Skeletal muscle satellite cell (primary cell): Measurements from ENCODE around the gene ERLIN1.

Experiments used
- H3K27me3 ChIP-seq: 2 replicates; pipeline ENCODE4 v1.7.0; 2013; ENCODE audit warnings: low read length; ENCODE audit not compliant: control insufficient read depth, insufficient read depth
- H3K36me3 ChIP-seq: 2 replicates; pipeline ENCODE4 v1.7.0; 2013; ENCODE audit warnings: mild to moderate bottlenecking, control low read depth, low read length; ENCODE audit not compliant: insufficient read depth
- H3K4me1 ChIP-seq: 2 replicates; pipeline ENCODE4 v1.7.0; 2013; ENCODE audit warnings: low read length; ENCODE audit not compliant: control insufficient read depth, insufficient read depth
- H3K4me2 ChIP-seq: 2 replicates; pipeline ENCODE4 v1.7.0; 2013; ENCODE audit warnings: mild to moderate bottlenecking, low read length
- H3K4me3 ChIP-seq: 2 replicates; pipeline ENCODE4 v1.7.0; 2013; ENCODE audit warnings: low read length
- H3K9ac ChIP-seq: 2 replicates; pipeline ENCODE4 v1.7.0; 2013; ENCODE audit warnings: mild to moderate bottlenecking, low read depth, low read length, moderate library complexity
- H3K9me3 ChIP-seq: replicated peaks from 2 replicates; pipeline ENCODE4 v1.7.0; 2013; ENCODE audit warnings: mild to moderate bottlenecking, control low read depth, low read length

Gene ERLIN1

DNA sequence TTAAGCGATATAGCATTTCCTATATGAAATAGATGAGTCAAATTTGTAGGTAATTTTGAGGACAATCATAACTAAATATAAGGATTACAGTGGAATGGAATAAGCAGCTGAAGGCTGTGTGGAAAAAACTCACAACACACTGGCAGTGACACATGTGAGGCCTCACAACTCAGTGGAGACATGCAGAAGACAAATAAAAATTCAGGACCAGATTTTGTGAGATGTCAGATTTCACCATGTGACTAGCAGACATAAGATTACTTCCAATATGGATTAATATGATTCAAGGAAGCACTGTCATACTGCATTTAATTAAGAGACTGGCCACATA lies 17.6 kb downstream of the ERLIN1 start:
- Histone ChIP-seq H3K4me1 (peaks cover 6% of the 10 kb centered on the region), H3K4me3 (no peak overlapping the region), H3K36me3 (peaks cover 38% of the 10 kb centered on the region), H3K9ac (no peak overlapping the region), H3K9me3 (no peaks in the 10 kb centered on the region), H3K27me3 (no peaks in the 10 kb centered on the region), H3K4me2 (no peak overlapping the region)

DNA sequence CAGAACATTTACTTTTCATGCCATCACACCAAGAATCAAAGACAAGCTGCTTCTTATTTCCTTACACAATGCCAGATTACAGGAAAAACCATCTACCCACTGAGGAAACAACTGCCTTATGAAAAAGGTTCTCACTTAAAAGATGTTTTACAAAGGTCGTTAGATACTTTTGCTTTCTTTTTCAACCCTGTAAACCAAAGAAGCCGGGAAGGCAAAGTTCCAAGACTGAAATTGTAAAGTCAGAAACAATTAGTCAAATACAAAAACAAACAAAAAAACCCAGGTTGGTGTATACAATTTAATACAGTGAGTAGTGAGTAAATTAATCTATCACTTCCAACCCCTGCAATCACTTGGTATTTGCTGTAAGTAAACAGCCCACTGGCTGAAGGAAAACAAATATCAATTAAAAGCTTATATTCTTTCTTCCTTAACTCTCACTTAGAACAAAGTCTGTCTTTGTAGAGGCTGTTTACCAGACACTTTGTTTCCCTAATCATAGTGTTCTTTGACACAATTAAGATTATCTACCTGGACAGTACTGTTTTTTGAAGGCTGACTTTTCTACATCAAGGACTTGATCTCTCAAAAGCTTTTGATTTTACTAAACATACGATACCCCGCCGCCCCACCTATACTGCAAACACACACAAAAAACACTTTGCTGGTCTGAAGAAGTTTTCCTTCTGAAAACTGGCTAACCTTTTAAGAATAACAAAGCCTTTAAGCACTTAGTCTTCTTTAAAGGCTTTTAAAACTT lies 18.1 kb downstream of the ERLIN1 start:
- Histone ChIP-seq H3K9ac (no peak overlapping the region), H3K4me3 (no peak overlapping the region), H3K27me3 (no peaks in the 10 kb centered on the region), H3K9me3 (no peaks in the 10 kb centered on the region), H3K4me1 (peaks cover 6% of the 10 kb centered on the region), H3K4me2 (no peak overlapping the region), H3K36me3 (peaks cover 33% of the 10 kb centered on the region)

DNA sequence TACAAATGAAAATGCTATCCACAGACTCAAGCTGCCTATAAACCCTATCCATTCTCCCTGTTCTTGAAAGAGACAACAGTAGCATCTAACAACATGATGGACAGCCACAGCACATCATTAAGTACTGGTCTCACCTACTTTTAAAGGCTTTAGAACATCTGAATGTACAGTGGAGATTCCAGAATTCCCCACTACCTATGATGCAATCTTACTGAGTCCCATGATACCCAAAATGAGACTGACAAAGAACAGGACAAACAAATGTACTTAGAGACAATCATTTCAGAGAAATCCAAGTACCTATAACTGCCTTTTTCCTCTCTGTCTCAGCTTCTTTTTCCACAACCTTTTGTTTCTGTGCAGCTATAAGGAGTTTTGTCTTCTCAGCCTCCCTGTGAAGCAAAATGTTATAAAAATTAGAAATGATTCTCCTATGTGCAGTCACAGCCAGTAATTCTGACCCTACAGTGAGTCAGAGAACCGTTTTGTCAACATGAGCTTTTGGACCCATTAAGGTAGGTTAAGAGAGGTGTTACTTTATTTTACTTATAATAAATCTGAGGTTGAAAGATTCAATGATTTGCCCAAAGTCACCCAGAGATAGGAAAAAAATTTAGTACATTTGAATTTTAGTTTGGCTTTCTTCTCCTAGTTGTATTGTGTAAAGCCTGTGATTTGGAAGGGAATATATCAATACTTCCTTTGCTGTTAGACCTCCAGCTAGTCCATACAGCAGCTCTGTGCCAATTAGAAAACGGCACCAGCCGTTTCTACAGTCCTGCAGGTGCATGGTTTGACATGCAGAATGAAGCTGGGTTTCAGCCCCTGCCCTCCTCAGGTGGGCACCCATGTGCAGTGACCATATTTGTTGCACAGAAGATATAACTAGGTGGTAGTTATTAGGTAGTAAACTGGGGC lies 21.9 kb downstream of the ERLIN1 start:
- Histone ChIP-seq H3K4me2 (no peak overlapping the region), H3K27me3 (no peaks in the 10 kb centered on the region), H3K4me1 (peaks cover 6% of the 10 kb centered on the region), H3K36me3 (peaks cover 26% of the 10 kb centered on the region), H3K4me3 (no peak overlapping the region), H3K9me3 (no peaks in the 10 kb centered on the region), H3K9ac (no peak overlapping the region)

DNA sequence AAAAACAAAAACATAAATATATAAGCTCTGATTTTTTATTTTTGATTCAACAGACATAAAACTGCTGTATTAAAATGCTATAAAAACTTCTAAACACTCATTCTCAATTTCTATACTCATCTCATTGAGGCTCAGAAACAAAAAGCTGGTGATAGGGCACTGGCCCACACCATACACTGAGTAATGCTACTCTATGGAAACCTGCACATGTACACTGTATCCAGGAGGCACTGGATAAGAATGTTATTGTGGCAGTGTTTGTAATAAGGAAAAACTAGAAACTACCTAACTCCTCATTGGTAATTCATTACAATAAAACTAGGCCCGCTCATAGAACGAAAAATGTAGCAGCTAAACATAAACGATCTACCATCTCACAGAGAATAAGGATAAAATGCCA lies 23.1 kb downstream of the ERLIN1 start:
- H3K9ac ChIP-seq = no peak overlapping the region
- no peaks in the 10 kb centered on the region for H3K27me3 ChIP-seq
- no peak overlapping the region for H3K4me2 ChIP-seq
- peaks cover 29% of the 10 kb centered on the region for H3K36me3 ChIP-seq
- H3K4me1 ChIP-seq = peaks cover 6% of the 10 kb centered on the region
- H3K9me3 ChIP-seq = no peaks in the 10 kb centered on the region
- H3K4me3 ChIP-seq = no peak overlapping the region

DNA sequence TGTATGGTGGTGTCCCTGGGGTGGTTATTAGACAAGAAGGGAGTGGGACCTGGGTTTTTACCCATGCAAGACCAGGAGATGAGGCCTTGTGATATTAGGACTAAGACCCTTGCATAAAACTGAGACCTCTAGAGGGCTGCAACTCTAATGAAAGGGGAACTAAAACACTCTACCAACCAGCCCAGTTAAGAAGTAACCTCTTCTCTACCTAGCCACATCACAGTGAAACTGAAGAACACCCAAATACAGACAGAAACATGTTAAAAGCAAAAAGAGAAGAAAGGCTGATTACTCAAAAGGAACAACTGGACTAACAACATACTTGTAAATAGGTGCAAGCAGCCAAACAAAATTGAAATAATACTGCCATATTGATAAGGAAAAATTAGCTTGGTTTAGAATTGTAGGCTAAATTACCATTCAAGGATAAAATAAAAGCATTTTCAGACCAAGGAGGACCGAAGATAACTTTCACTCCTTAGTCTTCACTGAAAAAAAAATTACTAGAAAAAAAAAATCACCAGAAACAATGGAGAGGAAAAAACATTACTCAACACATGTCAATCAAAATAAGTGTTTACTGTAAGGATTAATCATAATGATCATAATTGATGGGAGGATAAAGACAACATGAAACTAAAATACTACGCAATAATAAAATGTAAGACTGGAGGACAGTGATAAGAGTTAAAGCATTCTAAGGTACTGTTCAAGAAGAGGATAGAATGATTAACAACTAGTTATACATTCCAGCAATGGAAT lies 27.6 kb downstream of the ERLIN1 start:
- no peak overlapping the region for H3K4me3 ChIP-seq
- no peak overlapping the region for H3K4me2 ChIP-seq
- no peaks in the 10 kb centered on the region for H3K27me3 ChIP-seq
- peaks cover 2% of the 10 kb centered on the region for H3K4me1 ChIP-seq
- no peaks in the 10 kb centered on the region for H3K9me3 ChIP-seq
- H3K36me3 ChIP-seq = peaks cover 45% of the 10 kb centered on the region
- no peak overlapping the region for H3K9ac ChIP-seq

DNA sequence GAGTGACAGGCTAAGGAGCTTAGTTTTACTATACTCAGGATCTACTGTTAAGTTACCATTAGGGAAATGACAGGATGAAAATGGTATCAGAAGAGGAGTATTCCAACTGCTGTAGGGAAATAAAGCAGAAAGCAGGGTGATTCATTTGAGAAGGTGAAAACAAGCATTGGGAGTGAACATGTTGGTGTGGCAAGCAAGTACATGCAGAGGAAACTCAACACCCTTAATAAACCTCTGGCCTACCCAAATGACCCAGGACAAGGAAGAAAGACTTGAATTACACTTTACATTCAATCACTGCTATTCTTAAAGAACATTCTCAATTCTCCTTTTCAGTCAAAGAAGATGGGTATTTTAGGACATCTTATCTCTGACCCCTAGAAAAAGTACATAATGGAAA lies 28.7 kb downstream of the ERLIN1 start:
- Histone ChIP-seq H3K4me3 (no peak overlapping the region), H3K36me3 (peaks cover 53% of the 10 kb centered on the region), H3K9me3 (no peaks in the 10 kb centered on the region), H3K9ac (no peak overlapping the region), H3K4me1 (peaks cover 3% of the 10 kb centered on the region), H3K27me3 (no peaks in the 10 kb centered on the region), H3K4me2 (no peak overlapping the region)

DNA sequence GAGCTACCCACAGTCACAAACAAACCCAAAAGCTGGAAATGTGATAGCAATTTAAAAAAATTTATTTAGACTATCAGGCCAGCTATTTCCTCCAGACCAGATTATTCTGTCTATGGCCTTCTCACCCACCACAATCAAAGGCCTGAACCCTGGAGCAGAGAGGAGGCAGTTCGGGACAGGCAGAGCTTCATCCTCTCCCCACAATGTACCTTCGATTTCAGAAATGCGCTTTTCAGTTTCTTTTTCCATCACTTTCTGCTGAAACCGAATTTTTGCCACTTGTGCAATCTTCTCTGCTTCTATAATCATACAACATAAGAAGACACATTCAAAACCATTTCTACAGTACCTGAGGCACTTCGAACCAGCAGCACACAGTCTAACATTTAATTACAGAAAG lies 29.9 kb downstream of the ERLIN1 start:
- H3K9ac ChIP-seq = no peak overlapping the region
- H3K4me2 ChIP-seq = no peak overlapping the region
- no peaks in the 10 kb centered on the region for H3K27me3 ChIP-seq
- peaks cover 55% of the 10 kb centered on the region for H3K36me3 ChIP-seq
- H3K9me3 ChIP-seq = no peaks in the 10 kb centered on the region
- H3K4me3 ChIP-seq = no peak overlapping the region
- H3K4me1 ChIP-seq = peaks cover 3% of the 10 kb centered on the region

DNA sequence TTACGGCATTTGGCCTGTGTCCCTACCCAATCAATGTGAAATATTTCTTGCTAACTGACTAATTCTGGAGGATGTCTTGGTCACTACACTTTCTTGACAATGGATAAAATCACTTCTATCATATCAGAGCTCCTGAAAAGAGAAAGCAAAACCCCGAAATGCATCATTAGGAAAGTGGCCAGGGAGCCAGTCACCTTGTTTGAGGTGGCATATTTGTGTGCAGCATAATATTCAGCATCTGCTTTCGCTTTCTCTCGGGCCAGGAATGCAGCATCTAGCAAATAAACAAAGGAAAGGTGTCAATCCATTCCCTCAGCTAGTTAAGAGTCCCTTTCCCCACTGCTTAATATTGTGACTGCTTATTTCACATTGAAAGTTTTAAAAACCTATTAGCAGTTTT lies 31.2 kb downstream of the ERLIN1 start:
- peaks cover 3% of the 10 kb centered on the region for H3K4me1 ChIP-seq
- H3K9ac ChIP-seq = no peak overlapping the region
- no peak overlapping the region for H3K4me2 ChIP-seq
- H3K9me3 ChIP-seq = no peaks in the 10 kb centered on the region
- H3K27me3 ChIP-seq = no peaks in the 10 kb centered on the region
- H3K4me3 ChIP-seq = no peak overlapping the region
- peaks cover 55% of the 10 kb centered on the region for H3K36me3 ChIP-seq

DNA sequence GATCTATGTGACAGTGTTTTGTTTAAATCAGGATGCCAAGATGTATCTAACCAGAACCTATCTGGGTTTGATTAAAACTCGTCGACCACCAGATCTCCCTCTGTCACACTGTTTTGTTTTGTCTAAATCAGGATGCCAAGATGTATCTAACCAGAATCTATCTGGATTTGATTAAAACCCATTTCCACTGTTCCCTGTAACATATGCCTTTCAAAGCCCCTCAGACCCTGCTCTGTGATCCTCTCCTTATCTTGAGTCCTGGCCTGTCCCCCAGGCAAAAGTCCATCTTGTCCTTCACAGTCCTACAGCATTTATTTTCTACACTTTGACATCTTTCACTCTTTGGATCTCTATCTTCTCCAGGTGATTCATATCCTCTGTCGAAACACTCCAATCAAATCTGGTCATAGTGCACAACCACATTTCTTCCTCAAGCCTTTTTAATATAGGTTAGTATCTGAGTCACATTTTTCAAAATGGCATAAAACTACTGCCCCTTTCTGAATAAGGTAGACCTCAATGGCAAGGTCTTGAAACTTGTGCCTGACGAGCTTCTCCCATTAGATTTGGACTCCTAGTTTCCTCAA lies 32.5 kb downstream of the ERLIN1 start:
- peaks cover 7% of the 10 kb centered on the region for H3K4me1 ChIP-seq
- no peaks in the 10 kb centered on the region for H3K27me3 ChIP-seq
- no peak overlapping the region for H3K4me3 ChIP-seq
- H3K36me3 ChIP-seq = peaks cover 48% of the 10 kb centered on the region
- no peak overlapping the region for H3K9ac ChIP-seq
- no peaks in the 10 kb centered on the region for H3K9me3 ChIP-seq
- no peak overlapping the region for H3K4me2 ChIP-seq

DNA sequence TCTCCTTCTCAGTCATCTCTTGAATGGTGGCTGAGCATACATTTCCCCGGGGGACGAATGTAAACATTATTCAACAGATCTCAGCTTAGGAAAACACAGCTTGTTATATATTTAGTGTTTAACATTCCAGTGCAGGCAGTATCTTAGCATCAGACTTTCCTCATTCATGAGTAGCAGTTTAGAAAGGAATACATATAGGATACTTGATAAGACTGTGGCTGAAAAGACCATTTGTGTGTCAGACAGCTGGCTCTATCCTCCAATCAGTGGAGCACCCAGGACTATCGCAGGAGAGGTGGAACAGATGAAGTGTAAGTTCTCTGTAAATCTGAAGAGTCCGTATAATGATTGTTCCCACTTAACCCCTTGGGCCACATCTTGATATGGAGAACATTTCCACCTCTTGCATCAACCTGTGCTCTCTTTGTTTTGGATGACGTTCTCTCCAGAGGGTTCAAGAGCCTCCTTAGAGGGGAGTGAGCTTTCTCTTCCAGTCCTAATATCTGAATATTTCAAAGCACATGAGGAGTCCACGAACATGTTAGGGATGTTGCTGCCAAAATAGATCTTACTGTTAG lies 34.0 kb downstream of the ERLIN1 start:
- H3K4me1 ChIP-seq = peaks cover 10% of the 10 kb centered on the region
- H3K27me3 ChIP-seq = no peaks in the 10 kb centered on the region
- H3K36me3 ChIP-seq = peaks cover 43% of the 10 kb centered on the region
- no peak overlapping the region for H3K9ac ChIP-seq
- no peak overlapping the region for H3K4me3 ChIP-seq
- H3K9me3 ChIP-seq = no peaks in the 10 kb centered on the region
- H3K4me2 ChIP-seq = no peak overlapping the region
